ENCODE data around the gene ITGB1BP1. TPM values are rescaled to one million over a fixed set of nuclear protein-coding genes. Genes with fewer than 3 reads are reported as not detected.

ITGB1BP1 gene
- total RNA-seq, 2 experiments from 2014 or later = 24.4 to 25.0 TPM

GRCh38 chr2:9407363-9407811 lies 15.9 kb downstream of the ITGB1BP1 start:
- POLR2A ChIA-PET = no interaction called here

GRCh38 chr2:9406529-9407362 lies 16.6 kb downstream of the ITGB1BP1 start:
- Mint-ChIP-seq H3K4me3 (no peak overlapping the region), H3K9me3 (no peaks in the 10 kb centered on the region), H3K36me3 (ENCODE audit: low read depth) (peaks cover 49% of the 10 kb centered on the region), H3K4me1 (ENCODE audit: low read depth) (no peaks in the 10 kb centered on the region), H3K27me3 (no peaks in the 10 kb centered on the region), H3K27ac (no peak overlapping the region)
- TF ChIP-seq CTCF (IDR thresholded peaks at IDR 0.05) = no peak
- Histone ChIP-seq H3K27ac (ENCODE audit: low read depth in 1 of 2, low read length in 2 of 2) (no peak overlapping the region), H3K9me3 (ENCODE audit: control insufficient read depth in 1 of 2, insufficient read depth in 1 of 2, low read length in 2 of 2) (no peaks in the 10 kb centered on the region), H3K4me3 (ENCODE audit: low read length) (no peak overlapping the region), H3K36me3 (ENCODE audit: insufficient read depth, low read length) (peaks cover 39% of the 10 kb centered on the region), H3K4me1 (ENCODE audit: insufficient read depth, low read length) (no peaks in the 10 kb centered on the region), H3K27me3 (ENCODE audit: control insufficient read depth in 1 of 2, insufficient read depth in 2 of 2, low read length in 2 of 2) (no peaks in the 10 kb centered on the region)
- CTCF ChIA-PET = no interaction called here
- ATAC-seq (ENCODE audit: poor library complexity) = no peak
- POLR2A ChIA-PET = no interaction called here
- intact Hi-C loops (cut with DNase I, micrococcal nuclease) = no loop called here
- no peak for DNase-seq

More at GRCh38 chr2:9407363-9407811, 15.9 kb downstream of the ITGB1BP1 start:
- no peaks in the 10 kb centered on the region for H3K4me1 ChIP-seq (ENCODE audit: insufficient read depth, low read length)
- no peaks in the 10 kb centered on the region for H3K4me1 Mint-ChIP-seq (ENCODE audit: low read depth)
- no peak overlapping the region for H3K4me3 Mint-ChIP-seq
- ATAC-seq (ENCODE audit: poor library complexity) = no peak
- no peaks in the 10 kb centered on the region for H3K9me3 ChIP-seq (ENCODE audit: control insufficient read depth in 1 of 2, insufficient read depth in 1 of 2, low read length in 2 of 2)
- no peak for TF ChIP-seq CTCF (IDR thresholded peaks at IDR 0.05)
- CTCF ChIA-PET = no interaction called here
- H3K27me3 Mint-ChIP-seq = no peaks in the 10 kb centered on the region
- no peak for DNase-seq
- H3K36me3 Mint-ChIP-seq (ENCODE audit: low read depth) = peaks cover 55% of the 10 kb centered on the region
- no peaks in the 10 kb centered on the region for H3K27me3 ChIP-seq (ENCODE audit: control insufficient read depth in 1 of 2, insufficient read depth in 2 of 2, low read length in 2 of 2)
- H3K27ac Mint-ChIP-seq = no peak overlapping the region
- intact Hi-C loops (cut with DNase I, micrococcal nuclease) = no loop called here
- H3K27ac ChIP-seq (ENCODE audit: low read depth in 1 of 2, low read length in 2 of 2) = no peak overlapping the region
- no peak overlapping the region for H3K4me3 ChIP-seq (ENCODE audit: low read length)
- H3K9me3 Mint-ChIP-seq = no peaks in the 10 kb centered on the region
- peaks cover 42% of the 10 kb centered on the region for H3K36me3 ChIP-seq (ENCODE audit: insufficient read depth, low read length)

GRCh38 chr2:9405636-9406035 lies 17.7 kb downstream of the ITGB1BP1 start:
- no peak overlapping the region for H3K4me3 Mint-ChIP-seq
- H3K27me3 Mint-ChIP-seq = no peaks in the 10 kb centered on the region
- no peak overlapping the region for H3K27ac Mint-ChIP-seq
- Histone ChIP-seq H3K9me3 (ENCODE audit: control insufficient read depth in 1 of 2, insufficient read depth in 1 of 2, low read length in 2 of 2) (no peaks in the 10 kb centered on the region), H3K36me3 (ENCODE audit: insufficient read depth, low read length) (peaks cover 36% of the 10 kb centered on the region), H3K4me1 (ENCODE audit: insufficient read depth, low read length) (no peaks in the 10 kb centered on the region), H3K27me3 (ENCODE audit: control insufficient read depth in 1 of 2, insufficient read depth in 2 of 2, low read length in 2 of 2) (no peaks in the 10 kb centered on the region), H3K27ac (ENCODE audit: low read depth in 1 of 2, low read length in 2 of 2) (no peak overlapping the region), H3K4me3 (ENCODE audit: low read length) (no peak overlapping the region)
- ChIA-PET POLR2A (no interaction called here), CTCF (no interaction called here)
- no peaks in the 10 kb centered on the region for H3K9me3 Mint-ChIP-seq
- peaks cover 41% of the 10 kb centered on the region for H3K36me3 Mint-ChIP-seq (ENCODE audit: low read depth)
- no peak for TF ChIP-seq CTCF (IDR thresholded peaks at IDR 0.05)
- ATAC-seq (ENCODE audit: poor library complexity) = no peak
- no peak for DNase-seq
- H3K4me1 Mint-ChIP-seq (ENCODE audit: low read depth) = peaks cover 2% of the 10 kb centered on the region
- intact Hi-C loops (cut with DNase I, micrococcal nuclease) = no loop called here
